GM19455 (cell line): ENCODE results near the gene DLK1.

ENCODE experiments used
- ATAC-seq: cut with Tn5 transposase; IDR thresholded peaks from one replicate; pipeline ENCODE4 v1.9.1; 2021; ENCODE audit not compliant: unreplicated experiment

Gene DLK1

GRCh38 chr14:100713705-100714104 is 13.0 kb upstream of the DLK1 start:
- no peak for ATAC-seq

GRCh38 chr14:100714258-100714892 is 12.3 kb upstream of the DLK1 start:
- ATAC-seq: no peak

- ATAC-seq: no peak
These were observed 11.4 kb upstream of the DLK1 start for GRCh38 chr14:100715332-100715731.

- no peak for ATAC-seq
These were observed 10.9 kb upstream of the DLK1 start for GRCh38 chr14:100715803-100716202.

GRCh38 chr14:100717386-100717785 is 9.3 kb upstream of the DLK1 start:
- no peak for ATAC-seq

GRCh38 chr14:100719976-100720520 is 6.6 kb upstream of the DLK1 start:
- no peak for ATAC-seq

GRCh38 chr14:100721568-100721967 is 5.1 kb upstream of the DLK1 start:
- ATAC-seq: no peak

- ATAC-seq: no peak
These were observed 4.3 kb upstream of the DLK1 start for GRCh38 chr14:100722367-100722766.

GRCh38 chr14:100723135-100723829 is 3.4 kb upstream of the DLK1 start:
- no peak for ATAC-seq

GRCh38 chr14:100723830-100724437 is 2.8 kb upstream of the DLK1 start:
- no peak for ATAC-seq

- ATAC-seq: no peak
These were observed 2.2 kb upstream of the DLK1 start for GRCh38 chr14:100724536-100724935.

- no peak for ATAC-seq
These were observed 905 bp upstream of the DLK1 start for GRCh38 chr14:100725587-100726387.

GRCh38 chr14:100727086-100727872 is 587 bp downstream of the DLK1 start:
- ATAC-seq: no peak

- no peak for ATAC-seq
These were observed 1.2 kb downstream of the DLK1 start for GRCh38 chr14:100727873-100728240.

- no peak for ATAC-seq
These were observed 2.3 kb downstream of the DLK1 start for GRCh38 chr14:100728962-100729361.

GRCh38 chr14:100729982-100730381 is 3.3 kb downstream of the DLK1 start:
- no peak for ATAC-seq

GRCh38 chr14:100730581-100730980 is 3.9 kb downstream of the DLK1 start:
- ATAC-seq: no peak

GRCh38 chr14:100731011-100731670 is 4.4 kb downstream of the DLK1 start:
- no peak for ATAC-seq

- ATAC-seq: no peak
These were observed 5.4 kb downstream of the DLK1 start for GRCh38 chr14:100731846-100732765.
